Common myeloid progenitor, CD34-positive (primary cell): Measurements from ENCODE around the gene COG5.

ENCODE experiments used
- CTCF ChIA-PET: fragments of 350-600 bp; sonication (Branson Sonifier 250); formaldehyde crosslinking; loops from one replicate; lab custom pipeline; 2021; ENCODE audit warnings: antibody characterized with exemption; lab: Charles Lee
- POLR2A ChIA-PET: fragments of 350-600 bp; sonication (Branson Sonifier 250); formaldehyde crosslinking; loops from one replicate; lab custom pipeline; 2021; ENCODE audit warnings: antibody characterized with exemption; lab: Charles Lee
- DNase-seq, 3 donors: peaks; one replicate each; pipeline versions ENCODE4 v3.0.0 to v3.0.0-alpha.2; 2013
- H3K27ac ChIP-seq, 2 experiments: 1 replicate in 1 of 2; 2 replicates in 1 of 2; pipeline ENCODE4 v1.7.0; 2013; ENCODE audit warnings: inconsistent platforms in 2 of 2, low read length in 2 of 2, mild to moderate bottlenecking in 2 of 2, low read depth in 1 of 2, moderate library complexity in 1 of 2; ENCODE audit not compliant: severe bottlenecking in 2 of 2, insufficient read depth in 1 of 2, poor library complexity in 1 of 2
- H3K27me3 ChIP-seq, 5 experiments: replicated peaks in 2 of 5; 1 replicate in 3 of 5; 2 replicates in 2 of 5; pipeline versions ENCODE4 v1.6.1 to v1.7.0; 2013; ENCODE audit warnings: low read length in 4 of 5, mild to moderate bottlenecking in 2 of 5, moderate library complexity in 2 of 5, inconsistent platforms in 1 of 5; ENCODE audit not compliant: insufficient read depth in 5 of 5, control insufficient read depth in 4 of 5
- H3K36me3 ChIP-seq, 4 experiments: 1 replicate in 2 of 4; 2 replicates in 2 of 4; pipeline versions ENCODE4 v1.6.1 to v1.7.0; 2013; ENCODE audit warnings: low read length in 3 of 4, control low read depth in 1 of 4, mild to moderate bottlenecking in 1 of 4; ENCODE audit not compliant: control insufficient read depth in 4 of 4, insufficient read depth in 4 of 4
- H3K4me1 ChIP-seq, 4 experiments: 1 replicate in 3 of 4; 2 replicates in 1 of 4; pipeline versions ENCODE4 v1.6.1 to v1.7.1; 2013; ENCODE audit warnings: low read length in 3 of 4, mild to moderate bottlenecking in 3 of 4, control low read depth in 1 of 4, inconsistent platforms in 1 of 4, moderate library complexity in 1 of 4; ENCODE audit not compliant: control insufficient read depth in 4 of 4, insufficient read depth in 4 of 4; ENCODE audit errors: control extremely low read depth in 1 of 4
- H3K4me3 ChIP-seq, 7 experiments: 1 replicate in 4 of 7; 2 replicates in 3 of 7; pipeline versions ENCODE4 v1.5.1 to v1.7.0; 2013; ENCODE audit warnings: mild to moderate bottlenecking in 7 of 7, low read length in 6 of 7, moderate library complexity in 6 of 7, inconsistent platforms in 2 of 7, low read depth in 2 of 7, control low read depth in 1 of 7; ENCODE audit not compliant: insufficient read depth in 4 of 7, control insufficient read depth in 1 of 7; ENCODE audit errors: extremely low read depth in 1 of 7
- H3K9me3 ChIP-seq, 5 experiments: 1 replicate in 4 of 5; 2 replicates in 1 of 5; pipeline versions ENCODE4 v1.6.1 to v1.7.1; 2013; ENCODE audit warnings: low read length in 4 of 5, mild to moderate bottlenecking in 2 of 5, inconsistent platforms in 1 of 5, low read depth in 1 of 5, moderate library complexity in 1 of 5; ENCODE audit not compliant: control insufficient read depth in 4 of 5, insufficient read depth in 2 of 5; ENCODE audit errors: control extremely low read depth in 1 of 5
- WGBS: methylation state at CpG from one replicate; pipeline ENCODE4 v1.1.5; 2013; ENCODE audit not compliant: insufficient coverage; 5-methylcytosine and 5-hydroxymethylcytosine counted together

COG5 gene

GRCh38 chr7:107435749-107436148, 128.0 kb downstream of the COG5 start:
- ChIA-PET CTCF (interaction anchor here (1.2 kb wide), 1 partner anchor 34 kb away, joined by 3 read pairs; no protein-coding TSS in a partner anchor), POLR2A (no interaction called here)
- Histone ChIP-seq H3K4me1 (no peaks in the 10 kb centered on the region), H3K9me3 (peaks cover 0 to 6% (median 0%) of the 10 kb centered on the region in 5 experiments), H3K27me3 (no peaks in the 10 kb centered on the region), H3K36me3 (no peaks in the 10 kb centered on the region), H3K4me3 (no peak overlapping the region), H3K27ac (no peak overlapping the region)
- WGBS, result no CpG with 5 or more reads among the region's 1 CpG
- no peak for DNase-seq

GRCh38 chr7:107432261-107432660, 131.5 kb downstream of the COG5 start:
- Histone ChIP-seq H3K4me1 (no peaks in the 10 kb centered on the region), H3K9me3 (peaks cover 0 to 15% (median 3%) of the 10 kb centered on the region in 5 experiments), H3K27ac (no peak overlapping the region), H3K27me3 (no peaks in the 10 kb centered on the region), H3K4me3 (no peak overlapping the region), H3K36me3 (peaks cover 0 to 2% (median 0%) of the 10 kb centered on the region in 4 experiments)
- no peak for DNase-seq
- CTCF ChIA-PET, result no interaction called here
- no CpG with 5 or more reads among the region's 1 CpG for WGBS
- POLR2A ChIA-PET, result no interaction called here

- no peak overlapping the region for H3K4me3 ChIP-seq
- no peaks in the 10 kb centered on the region for H3K27me3 ChIP-seq
- CTCF ChIA-PET, result no interaction called here
- peaks cover 0 to 15% (median 3%) of the 10 kb centered on the region in 5 experiments for H3K9me3 ChIP-seq
- POLR2A ChIA-PET, result no interaction called here
- H3K27ac ChIP-seq, result no peak overlapping the region
- no peak for DNase-seq
- no peaks in the 10 kb centered on the region for H3K4me1 ChIP-seq
- H3K36me3 ChIP-seq, result peaks cover 0 to 2% (median under 1%) of the 10 kb centered on the region in 4 experiments
These were observed 133.7 kb downstream of the COG5 start for GRCh38 chr7:107430057-107430456.

- H3K27me3 ChIP-seq, result no peaks in the 10 kb centered on the region
- no CpG with 5 or more reads among the region's 1 CpG for WGBS
- ChIA-PET CTCF (interaction anchor here (1.0 kb wide), 1 partner anchor 21 kb away, joined by 3 read pairs; no protein-coding TSS in a partner anchor), POLR2A (interaction anchor here (0.6 kb wide), 1 partner anchor 160 kb away, joined by 3 read pairs; no protein-coding TSS in a partner anchor)
- no peak overlapping the region for H3K4me3 ChIP-seq
- H3K4me1 ChIP-seq, result no peaks in the 10 kb centered on the region
- H3K9me3 ChIP-seq, result peaks cover 0 to 15% (median 3%) of the 10 kb centered on the region in 5 experiments
- no peak for DNase-seq
- H3K36me3 ChIP-seq, result peaks cover 0 to 2% (median under 1%) of the 10 kb centered on the region in 4 experiments
- H3K27ac ChIP-seq, result no peak overlapping the region
These were observed 135.1 kb downstream of the COG5 start for GRCh38 chr7:107428642-107429041.

GRCh38 chr7:107427462-107427861, 136.3 kb downstream of the COG5 start:
- Histone ChIP-seq H3K27ac (no peak overlapping the region), H3K4me1 (no peaks in the 10 kb centered on the region), H3K27me3 (no peaks in the 10 kb centered on the region), H3K9me3 (peaks cover 0 to 10% (median 3%) of the 10 kb centered on the region in 5 experiments), H3K36me3 (peaks cover 0 to 2% (median under 1%) of the 10 kb centered on the region in 4 experiments), H3K4me3 (no peak overlapping the region)
- CTCF ChIA-PET, result no interaction called here
- WGBS, result 100% methylated on average over 4 of the region's 5 CpGs
- no peak for DNase-seq
- POLR2A ChIA-PET, result no interaction called here

- Histone ChIP-seq H3K36me3 (peaks cover 0 to 10% (median 5%) of the 10 kb centered on the region in 4 experiments), H3K27me3 (no peaks in the 10 kb centered on the region), H3K27ac (no peak overlapping the region), H3K9me3 (no peaks in the 10 kb centered on the region), H3K4me3 (no peak overlapping the region), H3K4me1 (peaks cover 0 to 4% (median 0%) of the 10 kb centered on the region in 4 experiments)
- ChIA-PET POLR2A (no interaction called here), CTCF (interaction anchor here (1.0 kb wide), 1 partner anchor 12 kb away, joined by 3 read pairs; no protein-coding TSS in a partner anchor)
- no peak for DNase-seq
- no CpG with 5 or more reads among the region's 1 CpG for WGBS
These were observed 149.5 kb downstream of the COG5 start for GRCh38 chr7:107414198-107414597.

- POLR2A ChIA-PET, result no interaction called here
- H3K27ac ChIP-seq, result no peak overlapping the region
- DNase-seq, result no peak
- H3K27me3 ChIP-seq, result no peaks in the 10 kb centered on the region
- peaks cover 0 to 4% (median 0%) of the 10 kb centered on the region in 4 experiments for H3K4me1 ChIP-seq
- H3K9me3 ChIP-seq, result no peaks in the 10 kb centered on the region
- CTCF ChIA-PET, result interaction anchor here (0.8 kb wide), 1 partner anchor 9 kb away, joined by 3 read pairs; no protein-coding TSS in a partner anchor
- H3K4me3 ChIP-seq, result no peak overlapping the region
- H3K36me3 ChIP-seq, result peaks cover 0 to 10% (median 6%) of the 10 kb centered on the region in 4 experiments
These were observed 155.4 kb downstream of the COG5 start for GRCh38 chr7:107408349-107408748.
